ENCODE results near the gene BTBD1.

BTBD1 gene

GRCh38 chr15:82970696-82971095 lies 96.4 kb downstream of the BTBD1 start:
- TF ChIP-seq CTCF (IDR thresholded peaks at IDR 0.05; ENCODE audit: extremely low read depth, missing control alignments), result no peak
- no peak for DNase-seq (ENCODE audit: low spot score)

- TF ChIP-seq CTCF (IDR thresholded peaks at IDR 0.05; ENCODE audit: extremely low read depth, missing control alignments), result no peak
- DNase-seq (ENCODE audit: low spot score), result no peak
These were observed 96.9 kb downstream of the BTBD1 start for GRCh38 chr15:82970078-82970686.

- no peak for TF ChIP-seq CTCF (IDR thresholded peaks at IDR 0.05; ENCODE audit: extremely low read depth, missing control alignments)
- DNase-seq (ENCODE audit: low spot score), result no peak
These were observed 97.7 kb downstream of the BTBD1 start for GRCh38 chr15:82969353-82969752.

GRCh38 chr15:82968066-82968465 lies 99.0 kb downstream of the BTBD1 start:
- no peak for TF ChIP-seq CTCF (IDR thresholded peaks at IDR 0.05; ENCODE audit: extremely low read depth, missing control alignments)
- DNase-seq (ENCODE audit: low spot score), result no peak

GRCh38 chr15:82966671-82967071 lies 100.4 kb downstream of the BTBD1 start:
- DNase-seq (ENCODE audit: low spot score), result peak; percentile 41
- no peak for TF ChIP-seq CTCF (IDR thresholded peaks at IDR 0.05; ENCODE audit: extremely low read depth, missing control alignments)

Data from GM20000 (cell line).